ENCODE measurements around the gene PPARG. TPM values are rescaled to one million over a fixed set of nuclear protein-coding genes. Genes with fewer than 3 reads are reported as not detected.
A peak's percentile ranks its signal among the peaks of the same experiment; 100 is the strongest.

The PPARG gene
- polyA plus RNA-seq, 1 of the 3 experiments (the other 2 are of a cell fraction): 2.8 TPM

DNA sequence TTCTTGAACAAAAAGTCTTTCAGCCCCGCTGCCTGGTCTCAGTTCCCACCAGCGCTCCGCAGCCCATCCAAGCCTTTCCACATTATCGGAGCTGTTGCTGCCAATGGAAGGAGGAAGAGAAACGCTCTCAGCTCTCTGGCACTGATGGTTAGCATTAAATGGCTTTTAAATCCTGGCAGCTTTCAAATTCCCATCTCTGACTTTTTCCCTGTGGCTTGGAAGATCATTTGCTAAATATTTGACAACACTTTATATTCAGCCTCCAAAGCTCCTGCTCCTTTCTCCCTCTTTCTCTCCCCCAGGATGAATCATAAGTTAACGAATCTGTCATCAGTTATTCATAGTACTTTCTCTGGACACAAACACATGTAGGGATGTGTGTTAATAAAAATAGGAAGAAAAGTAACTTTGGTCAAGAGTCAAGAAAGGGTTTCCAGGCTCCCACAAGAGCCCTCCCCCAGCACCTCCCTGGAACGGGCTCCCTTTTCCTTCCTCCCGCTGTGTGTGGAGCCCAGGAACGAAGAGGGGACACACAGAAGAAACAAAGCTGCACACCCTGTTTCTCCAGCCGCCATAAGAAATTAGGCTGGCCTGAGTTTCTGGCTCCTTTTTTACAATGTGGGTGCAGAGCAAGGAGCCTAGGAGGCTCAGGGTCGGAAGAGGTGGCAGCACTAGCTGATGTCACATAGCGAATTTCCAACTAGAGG is 147.8 kb downstream of the PPARG start:
- Histone ChIP-seq H3F3A (replicated peaks; ENCODE audit: insufficient read depth) (no peaks in the 10 kb centered on the region), H3K4me2 (peak overlapping the region; percentile 28; the same call in 1 of the 2 replicates), H3K27me3 (ENCODE audit: insufficient read depth) (no peaks in the 10 kb centered on the region), H3K4me1 (ENCODE audit: control insufficient read depth in 1 of 2, insufficient read depth in 2 of 2, low read depth in 1 of 2, low read length in 1 of 2) (peaks cover 13 to 21% of the 10 kb centered on the region in 2 experiments; a peak in 3 of 4 replicates), H4K20me1 (ENCODE audit: insufficient read depth) (no peaks in the 10 kb centered on the region), H3K9ac (no peak overlapping the region), H3K27ac (ENCODE audit: low read depth in 2 of 2, low read length in 1 of 2) (peak overlapping the region in 1 of 2 experiments; percentile 27; a peak in 1 of 4 replicates), H3K79me2 (ENCODE audit: insufficient read depth) (no peaks in the 10 kb centered on the region), H3K4me3 (ENCODE audit: low read depth in 2 of 2, low read length in 1 of 2) (no peak overlapping the region), H2AFZ (ENCODE audit: low read depth) (no peak overlapping the region), H3K9me3 (no peaks in the 10 kb centered on the region), H3K9me2 (no peaks in the 10 kb centered on the region), H3K36me3 (replicated peaks in 1 of 2; ENCODE audit: control insufficient read depth in 1 of 2, insufficient read depth in 2 of 2, low read length in 1 of 2) (no peaks in the 10 kb centered on the region)
- WGBS (ENCODE audit: low lambda C conversion rate): 85% methylated on average over 12 of the region's 12 CpGs
- TF ChIP-seq EP300 (IDR thresholded peaks at IDR 0.05; ENCODE audit: borderline replicate concordance in 1 of 2, low read depth in 1 of 2, low read length in 1 of 2): no peak
- TF ChIP-seq JUND (IDR thresholded peaks at IDR 0.05): no peak
- TF ChIP-seq, protein P1, sequence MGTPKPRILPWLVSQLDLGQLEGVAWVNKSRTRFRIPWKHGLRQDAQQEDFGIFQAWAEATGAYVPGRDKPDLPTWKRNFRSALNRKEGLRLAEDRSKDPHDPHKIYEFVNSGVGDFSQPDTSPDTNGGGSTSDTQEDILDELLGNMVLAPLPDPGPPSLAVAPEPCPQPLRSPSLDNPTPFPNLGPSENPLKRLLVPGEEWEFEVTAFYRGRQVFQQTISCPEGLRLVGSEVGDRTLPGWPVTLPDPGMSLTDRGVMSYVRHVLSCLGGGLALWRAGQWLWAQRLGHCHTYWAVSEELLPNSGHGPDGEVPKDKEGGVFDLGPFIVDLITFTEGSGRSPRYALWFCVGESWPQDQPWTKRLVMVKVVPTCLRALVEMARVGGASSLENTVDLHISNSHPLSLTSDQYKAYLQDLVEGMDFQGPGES (IDR thresholded peaks at IDR 0.05; ENCODE audit: low read depth, low read length): no peak
- TF ChIP-seq YY1 (IDR thresholded peaks at IDR 0.05; ENCODE audit: low read depth): no peak
- TF ChIP-seq TCF12 (IDR thresholded peaks at IDR 0.05): no peak
- TF ChIP-seq, protein P2, sequence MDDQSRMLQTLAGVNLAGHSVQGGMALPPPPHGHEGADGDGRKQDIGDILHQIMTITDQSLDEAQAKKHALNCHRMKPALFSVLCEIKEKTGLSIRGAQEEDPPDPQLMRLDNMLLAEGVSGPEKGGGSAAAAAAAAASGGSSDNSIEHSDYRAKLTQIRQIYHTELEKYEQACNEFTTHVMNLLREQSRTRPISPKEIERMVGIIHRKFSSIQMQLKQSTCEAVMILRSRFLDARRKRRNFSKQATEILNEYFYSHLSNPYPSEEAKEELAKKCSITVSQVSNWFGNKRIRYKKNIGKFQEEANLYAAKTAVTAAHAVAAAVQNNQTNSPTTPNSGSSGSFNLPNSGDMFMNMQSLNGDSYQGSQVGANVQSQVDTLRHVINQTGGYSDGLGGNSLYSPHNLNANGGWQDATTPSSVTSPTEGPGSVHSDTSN (IDR thresholded peaks at IDR 0.05): 0 out of 2 replicates have a peak, but pooled peaks have one; percentile 5
- no peak for DNase-seq
- POLR2A ChIA-PET: no interaction called here
- CTCF ChIA-PET: interaction anchor here (1.3 to 2.7 kb wide), 3 partner anchors 9 to 301 kb away, joined by 4 to 8 read pairs (median 5); no protein-coding TSS in a partner anchor

DNA sequence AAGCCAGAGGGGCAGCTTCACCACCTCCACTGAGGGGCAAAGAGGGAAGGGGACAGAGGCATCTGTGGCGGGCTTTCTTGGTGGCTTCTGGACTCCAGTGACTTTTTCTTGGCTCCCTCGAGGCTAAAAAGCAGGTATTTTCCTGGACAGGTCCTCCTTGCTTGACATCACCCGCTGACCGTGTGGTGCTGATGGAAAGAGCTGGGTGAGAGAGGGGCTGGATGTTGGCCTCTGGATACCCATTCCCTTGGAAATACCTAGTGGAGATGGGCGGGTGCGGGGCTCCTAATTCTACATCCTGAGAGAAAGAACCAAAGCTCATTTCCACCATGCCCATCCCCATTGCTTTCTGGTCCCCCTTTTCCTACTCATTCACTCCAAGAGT is 148.3 kb downstream of the PPARG start:
- H3K4me2 ChIP-seq: no peak overlapping the region
- no peaks in the 10 kb centered on the region for H4K20me1 ChIP-seq (ENCODE audit: insufficient read depth)
- H3K79me2 ChIP-seq (ENCODE audit: insufficient read depth): no peaks in the 10 kb centered on the region
- WGBS (ENCODE audit: low lambda C conversion rate): 95% methylated on average over 6 of the region's 6 CpGs
- peaks cover 13 to 21% of the 10 kb centered on the region in 2 experiments; a peak in 3 of 4 replicates for H3K4me1 ChIP-seq (ENCODE audit: control insufficient read depth in 1 of 2, insufficient read depth in 2 of 2, low read depth in 1 of 2, low read length in 1 of 2)
- H3K27ac ChIP-seq (ENCODE audit: low read depth in 2 of 2, low read length in 1 of 2): 0 out of 4 replicates have a peak overlapping the region, but pooled peaks of 1 of the 2 experiments have one; percentile 27
- no peaks in the 10 kb centered on the region for H3K36me3 ChIP-seq (replicated peaks in 1 of 2; ENCODE audit: control insufficient read depth in 1 of 2, insufficient read depth in 2 of 2, low read length in 1 of 2)
- no peaks in the 10 kb centered on the region for H3K9me2 ChIP-seq
- TF ChIP-seq, protein P3, sequence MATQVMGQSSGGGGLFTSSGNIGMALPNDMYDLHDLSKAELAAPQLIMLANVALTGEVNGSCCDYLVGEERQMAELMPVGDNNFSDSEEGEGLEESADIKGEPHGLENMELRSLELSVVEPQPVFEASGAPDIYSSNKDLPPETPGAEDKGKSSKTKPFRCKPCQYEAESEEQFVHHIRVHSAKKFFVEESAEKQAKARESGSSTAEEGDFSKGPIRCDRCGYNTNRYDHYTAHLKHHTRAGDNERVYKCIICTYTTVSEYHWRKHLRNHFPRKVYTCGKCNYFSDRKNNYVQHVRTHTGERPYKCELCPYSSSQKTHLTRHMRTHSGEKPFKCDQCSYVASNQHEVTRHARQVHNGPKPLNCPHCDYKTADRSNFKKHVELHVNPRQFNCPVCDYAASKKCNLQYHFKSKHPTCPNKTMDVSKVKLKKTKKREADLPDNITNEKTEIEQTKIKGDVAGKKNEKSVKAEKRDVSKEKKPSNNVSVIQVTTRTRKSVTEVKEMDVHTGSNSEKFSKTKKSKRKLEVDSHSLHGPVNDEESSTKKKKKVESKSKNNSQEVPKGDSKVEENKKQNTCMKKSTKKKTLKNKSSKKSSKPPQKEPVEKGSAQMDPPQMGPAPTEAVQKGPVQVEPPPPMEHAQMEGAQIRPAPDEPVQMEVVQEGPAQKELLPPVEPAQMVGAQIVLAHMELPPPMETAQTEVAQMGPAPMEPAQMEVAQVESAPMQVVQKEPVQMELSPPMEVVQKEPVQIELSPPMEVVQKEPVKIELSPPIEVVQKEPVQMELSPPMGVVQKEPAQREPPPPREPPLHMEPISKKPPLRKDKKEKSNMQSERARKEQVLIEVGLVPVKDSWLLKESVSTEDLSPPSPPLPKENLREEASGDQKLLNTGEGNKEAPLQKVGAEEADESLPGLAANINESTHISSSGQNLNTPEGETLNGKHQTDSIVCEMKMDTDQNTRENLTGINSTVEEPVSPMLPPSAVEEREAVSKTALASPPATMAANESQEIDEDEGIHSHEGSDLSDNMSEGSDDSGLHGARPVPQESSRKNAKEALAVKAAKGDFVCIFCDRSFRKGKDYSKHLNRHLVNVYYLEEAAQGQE (IDR thresholded peaks at IDR 0.05; ENCODE audit: low read depth, low read length): no peak
- TF ChIP-seq JUND (IDR thresholded peaks at IDR 0.05) (no peak), MXI1 (IDR thresholded peaks at IDR 0.05; ENCODE audit: low read depth, low read length) (no peak), SMC3 (IDR thresholded peaks at IDR 0.05; ENCODE audit: low read depth, low read length) (no peak), RFX5 (IDR thresholded peaks at IDR 0.05; ENCODE audit: low read length) (no peak)
- no peak for DNase-seq
- H3K27me3 ChIP-seq (ENCODE audit: insufficient read depth): no peaks in the 10 kb centered on the region
- no peak overlapping the region for H3K9ac ChIP-seq
- no peaks in the 10 kb centered on the region for H3F3A ChIP-seq (replicated peaks; ENCODE audit: insufficient read depth)
- POLR2A ChIA-PET: no interaction called here
- no peak overlapping the region for H3K4me3 ChIP-seq (ENCODE audit: low read depth in 2 of 2, low read length in 1 of 2)
- CTCF ChIA-PET: interaction anchor here (1.4 to 2.7 kb wide), 5 partner anchors 10 to 302 kb away, joined by 3 to 8 read pairs (median 5); no protein-coding TSS in a partner anchor
- H2AFZ ChIP-seq (ENCODE audit: low read depth): no peak overlapping the region
- no peaks in the 10 kb centered on the region for H3K9me3 ChIP-seq

All from SK-N-SH (cell line).